COLO668 (cell line): ENCODE measurements around the gene DUSP8.
A peak's percentile ranks its signal among the peaks of the same experiment; 100 is the strongest.
"Not testable (repeated sequence)": the region's sequence is repeated elsewhere in the genome, so short reads cannot be mapped to it uniquely, and the experiment has no call there.

Experiments used
- DNase-seq: peaks from one replicate; lab custom pipeline; 2025; ENCODE audit not compliant: unreplicated experiment; lab: John Stamatoyannopoulos, UW

DUSP8 gene

GRCh38 chr11:1516273-1517067, 55.6 kb downstream of the DUSP8 start:
- DNase-seq, result no peak

GRCh38 chr11:1515082-1516060, 56.7 kb downstream of the DUSP8 start:
- peak; percentile 47 for DNase-seq

GRCh38 chr11:1514336-1515061, 57.6 kb downstream of the DUSP8 start:
- no peak for DNase-seq

GRCh38 chr11:1513326-1514296, 58.5 kb downstream of the DUSP8 start:
- DNase-seq, result no peak

- not testable (repeated sequence) for DNase-seq
Measured at GRCh38 chr11:1512531-1513258, 59.4 kb downstream of the DUSP8 start.

GRCh38 chr11:1511937-1512496, 60.1 kb downstream of the DUSP8 start:
- DNase-seq, result no peak

- DNase-seq, result no peak
Measured at GRCh38 chr11:1510928-1511327, 61.1 kb downstream of the DUSP8 start.

- not testable (repeated sequence) for DNase-seq
Measured at GRCh38 chr11:1510351-1510750, 61.7 kb downstream of the DUSP8 start.

GRCh38 chr11:1509626-1510255, 62.3 kb downstream of the DUSP8 start:
- no peak for DNase-seq

- no peak for DNase-seq
Measured at GRCh38 chr11:1508986-1509385, 63.1 kb downstream of the DUSP8 start.

GRCh38 chr11:1508491-1508891, 63.6 kb downstream of the DUSP8 start:
- no peak for DNase-seq

- DNase-seq, result no peak
Measured at GRCh38 chr11:1507381-1508140, 64.5 kb downstream of the DUSP8 start.

GRCh38 chr11:1506981-1507380, 65.1 kb downstream of the DUSP8 start:
- DNase-seq, result no peak

- no peak for DNase-seq
Measured at GRCh38 chr11:1505480-1505879, 66.6 kb downstream of the DUSP8 start.

GRCh38 chr11:1504581-1505290, 67.3 kb downstream of the DUSP8 start:
- DNase-seq, result no peak

GRCh38 chr11:1504138-1504537, 67.9 kb downstream of the DUSP8 start:
- no peak for DNase-seq
